GM19372 (cell line): Measurements from ENCODE around the gene MYH9.
A peak's percentile ranks its signal among the peaks of the same experiment; 100 is the strongest.

ENCODE experiments used
- ATAC-seq: cut with Tn5 transposase; IDR thresholded peaks from one replicate; pipeline ENCODE4 v1.9.1; 2021; ENCODE audit warnings: mild to moderate bottlenecking, low read depth, moderate library complexity; ENCODE audit not compliant: unreplicated experiment

Gene MYH9

GRCh38 chr22:36320553-36320952, 67.2 kb downstream of the MYH9 start:
- ATAC-seq = no peak

- ATAC-seq = no peak
These were observed 67.9 kb downstream of the MYH9 start for GRCh38 chr22:36319595-36320497.

GRCh38 chr22:36318442-36318841, 69.3 kb downstream of the MYH9 start:
- no peak for ATAC-seq

GRCh38 chr22:36317658-36318271, 70.0 kb downstream of the MYH9 start:
- ATAC-seq = no peak

- ATAC-seq = no peak
These were observed 71.3 kb downstream of the MYH9 start for GRCh38 chr22:36316419-36316818.

- ATAC-seq = no peak
These were observed 72.4 kb downstream of the MYH9 start for GRCh38 chr22:36315325-36315724.

- no peak for ATAC-seq
These were observed 76.2 kb downstream of the MYH9 start for GRCh38 chr22:36311386-36312085.

- no peak for ATAC-seq
These were observed 78.9 kb downstream of the MYH9 start for GRCh38 chr22:36308880-36309279.

GRCh38 chr22:36306227-36306626, 81.5 kb downstream of the MYH9 start:
- no peak for ATAC-seq

GRCh38 chr22:36305813-36306212, 82.0 kb downstream of the MYH9 start:
- no peak for ATAC-seq

- ATAC-seq = no peak
These were observed 83.3 kb downstream of the MYH9 start for GRCh38 chr22:36304429-36304828.

- ATAC-seq = no peak
These were observed 83.9 kb downstream of the MYH9 start for GRCh38 chr22:36303874-36304273.

GRCh38 chr22:36303115-36303467, 84.7 kb downstream of the MYH9 start:
- no peak for ATAC-seq

GRCh38 chr22:36302439-36303114, 85.2 kb downstream of the MYH9 start:
- no peak for ATAC-seq

- ATAC-seq = no peak
These were observed 85.9 kb downstream of the MYH9 start for GRCh38 chr22:36301851-36302250.

GRCh38 chr22:36301384-36301828, 86.4 kb downstream of the MYH9 start:
- ATAC-seq = peak; percentile 65

- no peak for ATAC-seq
These were observed 87.2 kb downstream of the MYH9 start for GRCh38 chr22:36300396-36301212.

- no peak for ATAC-seq
These were observed 87.9 kb downstream of the MYH9 start for GRCh38 chr22:36299911-36300310.

- ATAC-seq = no peak
These were observed 88.5 kb downstream of the MYH9 start for GRCh38 chr22:36299295-36299694.

- ATAC-seq = no peak
These were observed 89.2 kb downstream of the MYH9 start for GRCh38 chr22:36298601-36299000.
